GM21529 (cell line): Measurements from ENCODE around the gene GALNT18.

Experiments
- ATAC-seq: cut with Tn5 transposase; IDR thresholded peaks from one replicate; pipeline ENCODE4 v1.9.1; 2021; ENCODE audit not compliant: unreplicated experiment

GALNT18 gene

GRCh38 chr11:11415901-11416300 lies 205.9 kb downstream of the GALNT18 start:
- no peak for ATAC-seq

- no peak for ATAC-seq
These were observed 206.8 kb downstream of the GALNT18 start for GRCh38 chr11:11414996-11415395.

GRCh38 chr11:11413776-11414175 lies 208.0 kb downstream of the GALNT18 start:
- ATAC-seq, result no peak

GRCh38 chr11:11411401-11411985 lies 210.3 kb downstream of the GALNT18 start:
- no peak for ATAC-seq

GRCh38 chr11:11409901-11410300 lies 211.9 kb downstream of the GALNT18 start:
- ATAC-seq, result no peak

GRCh38 chr11:11409224-11409623 lies 212.6 kb downstream of the GALNT18 start:
- ATAC-seq, result no peak

- ATAC-seq, result no peak
These were observed 213.2 kb downstream of the GALNT18 start for GRCh38 chr11:11408436-11409221.

- ATAC-seq, result no peak
These were observed 214.1 kb downstream of the GALNT18 start for GRCh38 chr11:11407763-11408084.

- ATAC-seq, result no peak
These were observed 214.6 kb downstream of the GALNT18 start for GRCh38 chr11:11407065-11407762.

- ATAC-seq, result no peak
These were observed 215.2 kb downstream of the GALNT18 start for GRCh38 chr11:11406652-11407051.

- no peak for ATAC-seq
These were observed 217.8 kb downstream of the GALNT18 start for GRCh38 chr11:11403763-11404725.

- no peak for ATAC-seq
These were observed 219.8 kb downstream of the GALNT18 start for GRCh38 chr11:11401960-11402535.

- ATAC-seq, result no peak
These were observed 221.1 kb downstream of the GALNT18 start for GRCh38 chr11:11400635-11401232.

- no peak for ATAC-seq
These were observed 221.7 kb downstream of the GALNT18 start for GRCh38 chr11:11400121-11400520.

GRCh38 chr11:11397781-11398180 lies 224.0 kb downstream of the GALNT18 start:
- ATAC-seq, result no peak

GRCh38 chr11:11397036-11397415 lies 224.8 kb downstream of the GALNT18 start:
- no peak for ATAC-seq

GRCh38 chr11:11396301-11397035 lies 225.3 kb downstream of the GALNT18 start:
- no peak for ATAC-seq

- no peak for ATAC-seq
These were observed 226.7 kb downstream of the GALNT18 start for GRCh38 chr11:11395126-11395525.

GRCh38 chr11:11394241-11394640 lies 227.6 kb downstream of the GALNT18 start:
- ATAC-seq, result no peak
